ENCODE measurements around the gene UHMK1. TPM values are rescaled to one million over a fixed set of nuclear protein-coding genes. Genes with fewer than 3 reads are reported as not detected.

UHMK1 gene
- total RNA-seq, 4 donors from 2014 or later: 26.5 to 57.1 (median 43.3) TPM

DNA sequence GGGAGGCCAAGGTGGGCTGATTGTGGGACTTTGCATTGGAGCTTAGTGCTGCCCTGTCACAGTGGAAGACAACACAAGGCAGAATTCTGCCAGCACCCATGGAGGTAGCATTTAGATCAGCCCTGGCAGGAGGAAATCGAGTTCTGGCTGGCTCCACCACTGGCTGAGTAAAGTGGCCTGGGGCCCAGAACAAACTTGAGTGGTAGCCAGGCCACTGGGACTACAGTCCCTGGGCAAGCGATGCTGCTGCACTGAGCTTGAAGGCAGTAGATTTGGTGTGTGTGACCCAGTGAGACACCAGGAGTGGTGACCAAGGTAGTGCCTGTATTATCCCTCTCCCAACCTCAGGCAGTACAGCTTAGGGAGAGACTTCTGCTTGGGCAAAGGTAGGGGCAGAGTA lies 22.5 kb upstream of the UHMK1 start:
- Histone ChIP-seq H3K4me1 (no peaks in the 10 kb centered on the region), H3K4me3 (no peak overlapping the region), H3K27ac (no peak overlapping the region), H3K27me3 (no peaks in the 10 kb centered on the region), H3K36me3 (no peaks in the 10 kb centered on the region), H3K9me3 (no peaks in the 10 kb centered on the region)
- TF ChIP-seq, protein P1, sequence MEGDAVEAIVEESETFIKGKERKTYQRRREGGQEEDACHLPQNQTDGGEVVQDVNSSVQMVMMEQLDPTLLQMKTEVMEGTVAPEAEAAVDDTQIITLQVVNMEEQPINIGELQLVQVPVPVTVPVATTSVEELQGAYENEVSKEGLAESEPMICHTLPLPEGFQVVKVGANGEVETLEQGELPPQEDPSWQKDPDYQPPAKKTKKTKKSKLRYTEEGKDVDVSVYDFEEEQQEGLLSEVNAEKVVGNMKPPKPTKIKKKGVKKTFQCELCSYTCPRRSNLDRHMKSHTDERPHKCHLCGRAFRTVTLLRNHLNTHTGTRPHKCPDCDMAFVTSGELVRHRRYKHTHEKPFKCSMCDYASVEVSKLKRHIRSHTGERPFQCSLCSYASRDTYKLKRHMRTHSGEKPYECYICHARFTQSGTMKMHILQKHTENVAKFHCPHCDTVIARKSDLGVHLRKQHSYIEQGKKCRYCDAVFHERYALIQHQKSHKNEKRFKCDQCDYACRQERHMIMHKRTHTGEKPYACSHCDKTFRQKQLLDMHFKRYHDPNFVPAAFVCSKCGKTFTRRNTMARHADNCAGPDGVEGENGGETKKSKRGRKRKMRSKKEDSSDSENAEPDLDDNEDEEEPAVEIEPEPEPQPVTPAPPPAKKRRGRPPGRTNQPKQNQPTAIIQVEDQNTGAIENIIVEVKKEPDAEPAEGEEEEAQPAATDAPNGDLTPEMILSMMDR (IDR thresholded peaks at IDR 0.05): no peak
- TF ChIP-seq POLR2A (IDR thresholded peaks at IDR 0.05) (no peak), EP300 (IDR thresholded peaks at IDR 0.05; ENCODE audit: low read depth) (no peak), POLR2AphosphoS5 (IDR thresholded peaks at IDR 0.05) (no peak)
- WGBS, 2 donors (ENCODE audit: low coverage in 1 of 2): 84% methylated on average over 2 of the region's 2 CpGs; no CpG with 5 or more reads in 1 of the 2 donors
- no peak for DNase-seq
- in situ Hi-C loops (cut with MboI; ENCODE audit: low pct_ligation_motif_present in 1 of 4, low pct_unique_long_range_greater_than_20kb in 1 of 4, low sequenced_read_pairs in 3 of 4): no loop called here
- intact Hi-C loops (cut with DNase I; ENCODE audit: low total_unique reads): no loop called here

DNA sequence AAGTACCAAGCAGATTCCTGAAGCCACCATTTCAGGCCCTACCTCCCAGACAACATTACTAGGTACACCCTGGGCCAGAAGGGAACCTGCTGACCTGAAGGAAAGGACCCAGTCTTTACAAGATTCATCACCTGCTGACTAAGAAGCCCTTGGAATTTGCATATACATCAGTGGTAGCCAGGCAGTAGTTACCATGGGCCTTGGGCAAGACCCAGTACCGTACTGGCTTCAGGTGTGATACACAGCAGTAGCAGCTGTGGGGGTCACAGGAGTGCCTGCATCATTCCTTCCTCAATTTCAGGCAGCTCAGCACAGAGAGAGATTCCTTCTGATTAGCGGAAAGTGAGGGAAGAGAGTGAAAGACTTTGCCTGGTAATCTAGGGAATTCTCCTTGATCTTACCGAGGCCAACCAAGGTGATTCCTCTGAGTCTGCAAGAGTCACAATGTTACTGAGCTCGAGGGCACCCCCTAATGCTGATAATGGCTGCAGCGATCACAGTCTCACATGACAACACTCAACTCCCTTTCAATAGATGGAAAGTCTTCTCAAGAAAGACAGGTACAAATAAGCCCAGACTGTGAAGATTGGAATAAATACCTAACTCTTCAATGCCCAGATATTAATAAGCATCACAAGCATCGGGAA lies 22.0 kb upstream of the UHMK1 start:
- no peaks in the 10 kb centered on the region for H3K27me3 ChIP-seq
- DNase-seq: no peak
- H3K4me3 ChIP-seq: no peak overlapping the region
- in situ Hi-C loops (cut with MboI; ENCODE audit: low pct_ligation_motif_present in 1 of 4, low pct_unique_long_range_greater_than_20kb in 1 of 4, low sequenced_read_pairs in 3 of 4): no loop called here
- no peak for TF ChIP-seq POLR2A (IDR thresholded peaks at IDR 0.05)
- H3K36me3 ChIP-seq: no peaks in the 10 kb centered on the region
- intact Hi-C loops (cut with DNase I; ENCODE audit: low total_unique reads): no loop called here
- H3K4me1 ChIP-seq: no peaks in the 10 kb centered on the region
- no peak overlapping the region for H3K27ac ChIP-seq
- WGBS, 2 donors (ENCODE audit: low coverage in 1 of 2): 72 to 90% methylated on average over 2 to 6 of the region's 6 CpGs
- no peaks in the 10 kb centered on the region for H3K9me3 ChIP-seq

DNA sequence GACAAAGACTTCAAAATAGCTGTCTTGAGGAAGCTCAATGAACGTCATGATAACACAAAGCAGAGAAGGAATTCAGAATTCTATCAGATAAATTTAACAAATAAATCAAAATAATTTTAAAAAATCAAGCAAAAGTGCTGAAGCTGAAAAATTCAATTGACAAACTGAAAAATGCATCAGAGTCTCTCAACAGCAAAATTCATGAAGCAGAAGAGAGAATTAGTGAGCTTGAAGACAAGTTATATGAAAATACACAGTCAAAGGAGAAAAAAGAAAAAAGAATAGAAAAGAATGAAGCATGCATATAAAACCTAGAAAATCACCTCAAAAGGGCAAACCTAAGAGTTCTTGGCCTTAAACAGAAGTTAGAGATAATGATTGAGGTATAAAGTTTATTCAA lies 21.0 kb upstream of the UHMK1 start:
- TF ChIP-seq POLR2A (IDR thresholded peaks at IDR 0.05): no peak
- TF ChIP-seq EP300 (IDR thresholded peaks at IDR 0.05; ENCODE audit: low read depth): no peak
- TF ChIP-seq POLR2AphosphoS5 (IDR thresholded peaks at IDR 0.05): no peak
- TF ChIP-seq, protein P1 (IDR thresholded peaks at IDR 0.05): no peak
- intact Hi-C loops (cut with DNase I; ENCODE audit: low total_unique reads) (no loop called here), in situ Hi-C loops (cut with MboI; ENCODE audit: low pct_ligation_motif_present in 1 of 4, low pct_unique_long_range_greater_than_20kb in 1 of 4, low sequenced_read_pairs in 3 of 4) (no loop called here)
- H3K27me3 ChIP-seq: no peaks in the 10 kb centered on the region
- WGBS, 2 donors (ENCODE audit: low coverage in 1 of 2): 63 to 83% methylated on average over 1 of the region's 1 CpG
- no peak for DNase-seq
- H3K4me3 ChIP-seq: no peak overlapping the region
- H3K9me3 ChIP-seq: no peaks in the 10 kb centered on the region
- H3K4me1 ChIP-seq: no peaks in the 10 kb centered on the region
- no peak overlapping the region for H3K27ac ChIP-seq
- H3K36me3 ChIP-seq: no peaks in the 10 kb centered on the region

DNA sequence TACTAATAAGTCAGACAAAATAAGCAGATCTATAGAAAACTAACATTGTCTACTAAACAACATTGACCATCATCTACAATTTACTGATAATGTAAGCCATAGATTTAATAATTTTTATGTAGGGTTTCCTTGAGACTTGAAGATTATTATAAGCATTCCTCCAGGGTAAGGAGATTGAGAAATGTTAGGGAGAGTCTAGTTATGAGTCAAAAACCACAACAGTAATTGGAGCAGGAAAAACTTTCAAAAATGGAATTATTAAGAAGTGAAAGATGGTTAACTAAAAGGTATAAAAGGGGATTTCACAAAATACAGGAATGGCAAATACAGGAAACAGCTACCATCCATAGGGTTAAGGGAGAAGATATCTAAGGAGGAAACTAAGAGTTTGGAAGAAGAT lies 12.4 kb upstream of the UHMK1 start:
- in situ Hi-C loops (cut with MboI; ENCODE audit: low pct_ligation_motif_present in 1 of 4, low pct_unique_long_range_greater_than_20kb in 1 of 4, low sequenced_read_pairs in 3 of 4): no loop called here
- no peak overlapping the region for H3K27ac ChIP-seq
- no peak overlapping the region for H3K4me3 ChIP-seq
- H3K9me3 ChIP-seq: no peaks in the 10 kb centered on the region
- H3K27me3 ChIP-seq: peaks cover 14% of the 10 kb centered on the region
- TF ChIP-seq POLR2A (IDR thresholded peaks at IDR 0.05): no peak
- no peak for TF ChIP-seq POLR2AphosphoS5 (IDR thresholded peaks at IDR 0.05)
- TF ChIP-seq EP300 (IDR thresholded peaks at IDR 0.05; ENCODE audit: low read depth): no peak
- TF ChIP-seq, protein P1 (IDR thresholded peaks at IDR 0.05): no peak
- no peaks in the 10 kb centered on the region for H3K4me1 ChIP-seq
- intact Hi-C loops (cut with DNase I; ENCODE audit: low total_unique reads): no loop called here
- DNase-seq: no peak
- H3K36me3 ChIP-seq: no peaks in the 10 kb centered on the region

DNA sequence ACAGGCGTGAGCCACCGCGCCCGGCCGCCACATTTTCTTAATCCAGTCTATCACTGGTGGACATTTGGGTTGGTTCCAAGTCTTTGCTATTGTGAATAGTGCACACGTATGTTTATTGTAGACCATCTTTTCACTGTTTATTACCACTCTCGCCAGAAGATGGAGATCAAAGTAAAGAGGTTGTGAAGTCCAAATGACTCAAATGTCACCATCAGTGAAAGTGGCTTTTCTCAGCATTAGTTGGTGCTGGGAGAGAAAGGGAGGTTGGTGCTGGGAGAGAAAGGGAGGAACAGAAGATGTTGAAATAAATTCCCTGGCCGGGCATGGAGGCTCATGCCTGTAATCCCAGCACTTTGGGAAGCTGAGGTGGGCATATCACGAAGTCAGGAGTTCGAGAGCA lies 10.4 kb upstream of the UHMK1 start:
- no peaks in the 10 kb centered on the region for H3K9me3 ChIP-seq
- WGBS, 2 donors (ENCODE audit: low coverage in 1 of 2): 67 to 74% methylated on average over 5 to 7 of the region's 10 CpGs
- no peak for TF ChIP-seq EP300 (IDR thresholded peaks at IDR 0.05; ENCODE audit: low read depth)
- TF ChIP-seq POLR2AphosphoS5 (IDR thresholded peaks at IDR 0.05): no peak
- TF ChIP-seq POLR2A (IDR thresholded peaks at IDR 0.05): no peak
- TF ChIP-seq, protein P1 (IDR thresholded peaks at IDR 0.05): no peak
- H3K36me3 ChIP-seq: no peaks in the 10 kb centered on the region
- intact Hi-C loops (cut with DNase I; ENCODE audit: low total_unique reads) (no loop called here), in situ Hi-C loops (cut with MboI; ENCODE audit: low pct_ligation_motif_present in 1 of 4, low pct_unique_long_range_greater_than_20kb in 1 of 4, low sequenced_read_pairs in 3 of 4) (no loop called here)
- no peak overlapping the region for H3K4me3 ChIP-seq
- no peak for DNase-seq
- H3K27ac ChIP-seq: no peak overlapping the region
- peaks cover 31% of the 10 kb centered on the region for H3K27me3 ChIP-seq
- no peaks in the 10 kb centered on the region for H3K4me1 ChIP-seq

Data from transverse colon (tissue), 4 donors.